H7 (cell line): ENCODE data around the gene DNAAF3. TPM values are rescaled to one million over a fixed set of nuclear protein-coding genes. Genes with fewer than 3 reads are reported as not detected.

Experiments used
- DNase-seq: peaks from one replicate; pipeline ENCODE4 v3.0.0; 2012
- H3K27me3 ChIP-seq: 2 replicates; pipeline ENCODE4 v1.6.0; 2011; ENCODE audit warnings: mild to moderate bottlenecking, low read length; ENCODE audit not compliant: control insufficient read depth, insufficient read depth
- H3K36me3 ChIP-seq: replicated peaks from 2 replicates; pipeline ENCODE4 v1.5.1; 2011; ENCODE audit warnings: low read length; ENCODE audit not compliant: control insufficient read depth, insufficient read depth
- H3K4me3 ChIP-seq: 2 replicates; pipeline ENCODE4 v1.5.1; 2011; ENCODE audit warnings: low read depth, mild to moderate bottlenecking, control low read depth, low read length, moderate library complexity; ENCODE audit not compliant: insufficient read depth
- total RNA-seq: library from RNA; depleted of rRNA; stranded (reverse); fragments of >200 nt; shearing (Covaris generic); gene quantifications from 2 replicates; pipeline ENCODE4 v1.2.3, GENCODE V29; 2014

The DNAAF3 gene
- total RNA-seq, 1 experiment from 2014 or later, result 2.2 TPM

DNA sequence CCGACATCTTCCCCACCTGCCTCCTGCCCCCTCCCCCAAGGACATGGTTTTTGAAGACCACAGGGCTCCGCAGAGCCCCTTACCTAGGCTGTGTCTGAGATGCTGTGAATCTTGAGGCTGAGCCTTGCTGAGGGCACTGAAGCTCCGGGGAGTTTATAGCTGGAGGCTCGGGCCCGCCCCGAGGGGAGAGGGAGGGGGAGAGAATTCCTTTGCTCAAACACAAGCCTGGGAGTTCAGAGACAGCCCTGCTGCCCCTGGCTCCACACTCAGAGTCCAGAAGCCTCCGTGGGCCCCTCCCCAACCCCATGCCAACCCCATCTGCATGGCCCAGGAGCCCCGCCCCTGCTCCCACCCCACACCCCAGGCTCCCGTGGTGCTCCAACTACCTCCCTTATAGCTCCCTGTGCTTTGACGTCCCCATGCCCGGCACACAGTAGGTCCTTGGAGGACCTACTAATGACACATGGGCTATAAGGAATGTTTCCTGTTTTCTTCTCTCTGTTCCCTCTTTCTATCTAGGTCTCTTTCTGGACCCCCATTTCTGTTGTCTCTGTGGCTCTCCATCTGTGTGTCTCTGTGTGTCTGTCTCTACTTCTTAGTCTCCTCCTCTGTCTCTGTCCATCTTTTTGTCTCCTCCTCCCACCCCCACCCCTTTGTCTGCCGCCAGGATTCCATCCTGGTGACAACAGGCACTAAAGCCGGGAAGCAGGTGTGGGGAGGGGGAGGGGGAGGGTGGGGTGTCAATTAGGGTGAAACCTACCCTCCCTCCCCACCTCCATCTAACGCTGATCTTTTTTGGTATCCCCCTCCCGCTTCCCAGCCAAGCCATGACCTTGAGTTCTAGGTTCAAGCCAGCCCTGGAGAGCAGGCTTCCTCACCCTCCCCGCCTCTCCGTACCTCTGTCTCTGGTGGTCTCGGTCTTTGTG, 17.1 kb downstream of the DNAAF3 start, which contains the start of gene TNNT1:
TNNT1 (minus strand) TSS at position 129 of the 926 bp plus-strand sequence. CDS start 2,049 bp downstream, outside the sequence.
- peak; percentile 87 for DNase-seq
- Histone ChIP-seq H3K4me3 (peak within 1 kb of the TSS; percentile 10; the same call in 1 of the 2 replicates), H3K36me3 (peaks cover 1% of the 10 kb centered on the region)

DNA sequence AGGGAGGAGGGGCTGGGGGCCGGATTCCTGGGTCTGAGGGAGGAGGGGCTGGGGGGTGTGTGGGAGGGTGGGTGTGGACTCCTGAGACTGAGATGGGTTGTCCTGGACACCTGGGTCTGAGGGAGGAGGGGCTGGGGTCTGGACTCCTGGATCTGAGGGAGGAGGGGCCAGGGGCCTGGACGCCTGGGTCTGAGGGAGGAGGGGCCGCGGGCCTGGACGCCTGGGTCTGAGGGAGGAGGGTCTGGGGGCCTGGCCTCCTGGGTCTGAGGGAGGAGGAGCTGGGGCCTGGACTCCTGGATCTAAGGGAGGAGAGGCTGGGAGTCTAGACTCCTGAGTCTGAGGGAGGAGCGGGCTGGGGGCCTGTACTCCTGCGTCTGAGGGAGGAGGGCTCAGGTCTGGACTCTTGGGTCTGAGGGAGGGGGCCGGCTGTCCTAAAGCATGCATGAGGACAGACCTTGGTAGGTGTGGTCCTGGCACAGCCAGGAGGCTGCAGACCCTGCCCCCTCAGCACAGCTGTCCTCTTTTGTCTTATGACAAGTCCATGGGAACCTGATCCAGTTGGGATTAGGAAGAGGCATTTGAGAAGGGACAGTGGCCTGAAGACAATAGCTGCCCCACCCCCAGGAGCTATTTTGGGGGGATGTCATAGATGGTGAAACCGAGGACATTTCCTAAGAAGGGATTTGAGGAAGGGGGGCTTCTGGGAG, 18.7 kb downstream of the DNAAF3 start:
- peak; percentile 73 for DNase-seq
- Histone ChIP-seq H3K4me3 (no peak overlapping the region), H3K27me3 (peaks cover 19% of the 10 kb centered on the region; the same call in 1 of the 2 replicates), H3K36me3 (peaks cover 1% of the 10 kb centered on the region)

More for the DNA sequence above, 17.1 kb downstream of the DNAAF3 start, which contains the start of gene TNNT1:
- peaks cover 13% of the 10 kb centered on the region; the same call in 1 of the 2 replicates for H3K27me3 ChIP-seq

DNA sequence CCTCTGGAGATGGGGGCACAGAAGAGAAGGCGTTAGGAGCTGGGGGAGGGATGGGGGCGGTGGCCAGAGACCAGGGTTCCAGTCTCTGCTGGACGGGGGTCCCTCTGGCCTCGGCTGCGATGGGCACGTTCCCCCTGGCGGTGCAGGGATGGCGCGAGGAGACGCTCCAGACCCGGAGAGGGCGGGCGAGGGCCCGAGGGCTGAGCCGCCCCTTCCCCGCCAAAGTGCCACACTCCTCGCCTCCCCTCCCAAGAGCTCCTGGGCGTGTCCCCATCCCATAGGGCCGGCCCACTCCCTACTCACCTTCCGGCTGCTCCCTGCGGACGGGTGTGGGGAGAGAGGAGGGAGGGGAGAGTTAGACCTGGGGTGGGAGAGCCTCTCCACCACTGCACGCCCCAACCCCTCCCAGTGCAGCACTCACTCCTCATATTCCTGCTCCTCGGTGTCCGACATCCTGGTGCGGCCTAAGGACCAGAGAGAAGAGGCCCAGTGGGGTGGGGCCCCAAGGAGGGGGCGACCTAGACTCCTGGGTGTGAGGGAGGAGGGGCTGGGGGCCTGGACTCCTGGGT, 19.6 kb downstream of the DNAAF3 start:
- Histone ChIP-seq H3K36me3 (no peaks in the 10 kb centered on the region; the same call in 1 of the 2 replicates), H3K27me3 (peaks cover 21% of the 10 kb centered on the region; the same call in 1 of the 2 replicates), H3K4me3 (peak overlapping the region; percentile 67)
- DNase-seq, result peak; percentile 98

DNA sequence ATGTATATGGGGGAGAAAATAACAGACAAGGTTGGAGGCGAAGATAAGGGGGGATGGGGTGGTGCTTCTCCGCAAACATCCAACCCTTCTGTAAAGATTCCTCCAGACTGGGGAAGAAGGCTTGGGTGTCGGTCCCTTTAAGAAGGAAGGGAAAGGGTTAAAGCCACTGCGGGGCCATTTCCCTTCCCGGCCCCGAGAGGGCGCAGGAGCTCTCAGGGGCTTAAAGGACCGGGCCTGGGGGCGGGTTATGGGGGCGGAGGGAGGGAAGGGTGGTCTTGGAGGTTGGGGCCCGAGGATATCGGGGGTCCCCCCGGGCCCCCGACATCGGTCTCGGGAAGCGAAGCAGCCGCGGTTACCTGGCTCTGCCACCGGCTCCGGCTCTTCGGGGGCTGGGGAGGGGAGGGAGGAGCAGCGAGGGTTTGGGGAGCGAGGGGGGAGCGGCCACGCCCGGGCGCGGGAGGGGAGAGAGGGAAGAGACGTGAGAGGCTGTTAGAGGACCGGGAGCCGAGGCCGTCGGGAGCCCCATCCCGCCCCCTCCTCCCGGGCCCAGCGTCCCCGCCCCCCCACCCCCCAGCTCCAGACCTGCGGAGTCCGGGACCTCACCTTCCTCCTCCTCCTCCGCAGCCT, 20.2 kb downstream of the DNAAF3 start:
- Histone ChIP-seq H3K27me3 (peaks cover 24% of the 10 kb centered on the region; the same call in 1 of the 2 replicates), H3K4me3 (peak overlapping the region; percentile 67), H3K36me3 (no peaks in the 10 kb centered on the region)
- DNase-seq, result peak; percentile 96

DNA sequence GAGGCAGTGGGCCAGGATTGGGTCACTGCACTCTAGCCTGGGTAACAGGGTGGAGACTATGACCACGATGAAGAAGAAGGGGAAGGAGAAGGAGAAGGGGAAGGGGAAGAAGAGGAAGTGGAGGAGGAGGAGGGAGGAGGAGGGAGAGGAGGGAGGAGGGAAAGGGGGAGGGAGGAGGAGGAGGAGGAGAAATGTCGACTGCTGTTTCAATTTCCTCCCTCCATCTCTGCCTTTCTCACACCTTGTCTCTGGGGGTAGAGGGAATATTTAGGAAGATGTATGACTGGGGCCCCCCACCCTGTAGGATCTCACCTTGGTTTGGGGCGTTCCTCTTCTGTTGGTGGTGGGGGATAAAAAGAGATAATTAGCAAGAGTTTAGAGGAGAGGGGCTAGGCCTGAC, 21.2 kb downstream of the DNAAF3 start:
- DNase-seq, result no peak
- H3K27me3 ChIP-seq, result peaks cover 24% of the 10 kb centered on the region; the same call in 1 of the 2 replicates
- H3K4me3 ChIP-seq, result no peak overlapping the region

DNA sequence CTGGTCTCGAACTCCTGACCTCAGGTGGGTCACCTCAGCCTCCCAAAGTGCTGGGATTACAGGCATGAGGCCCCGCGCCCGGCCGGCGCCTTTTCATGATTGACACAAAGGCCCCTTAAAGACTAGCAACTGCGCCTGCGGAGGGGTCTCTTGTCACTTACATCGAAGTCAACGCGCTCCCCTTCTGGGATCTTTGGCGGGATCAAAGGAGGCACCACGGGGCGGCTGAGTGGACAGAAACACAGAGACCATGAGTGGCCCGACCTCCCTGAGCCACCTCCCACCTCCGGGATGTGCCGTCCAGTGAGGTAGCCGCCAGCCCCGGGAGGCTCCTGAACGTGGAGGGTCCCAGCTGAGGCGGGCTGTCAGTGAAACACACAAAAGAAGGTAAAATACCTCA, 24.7 kb downstream of the DNAAF3 start:
- Histone ChIP-seq H3K27me3 (peaks cover 15% of the 10 kb centered on the region; the same call in 1 of the 2 replicates), H3K4me3 (peak overlapping the region; percentile 20), H3K36me3 (peaks cover 1% of the 10 kb centered on the region)
- peak; percentile 65 for DNase-seq

More for the DNA sequence above, 21.2 kb downstream of the DNAAF3 start:
- H3K36me3 ChIP-seq, result no peaks in the 10 kb centered on the region

DNA sequence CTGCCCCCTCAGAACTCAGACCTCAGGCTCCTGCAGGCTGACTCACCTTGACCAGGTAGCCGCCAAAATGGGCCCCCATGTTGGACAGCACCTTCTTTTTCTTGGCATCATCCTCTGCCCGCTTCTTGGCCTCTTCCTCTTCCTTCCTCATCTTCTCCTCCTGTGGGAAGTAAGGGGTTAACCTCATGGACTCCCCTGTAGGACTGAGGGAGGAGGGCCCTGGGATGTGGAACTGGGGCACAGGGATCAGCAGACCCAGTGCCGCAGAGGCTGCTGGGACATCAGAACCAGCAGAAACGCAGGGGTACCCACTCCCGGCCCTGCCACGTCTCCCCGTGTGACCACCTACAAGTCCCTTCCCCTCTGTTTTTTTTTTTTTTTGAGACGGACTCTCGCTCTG, 28.5 kb downstream of the DNAAF3 start:
- Histone ChIP-seq H3K27me3 (peaks cover 5% of the 10 kb centered on the region; the same call in 1 of the 2 replicates), H3K36me3 (peaks cover 1% of the 10 kb centered on the region), H3K4me3 (no peak overlapping the region)
- DNase-seq, result peak; percentile 70

DNA sequence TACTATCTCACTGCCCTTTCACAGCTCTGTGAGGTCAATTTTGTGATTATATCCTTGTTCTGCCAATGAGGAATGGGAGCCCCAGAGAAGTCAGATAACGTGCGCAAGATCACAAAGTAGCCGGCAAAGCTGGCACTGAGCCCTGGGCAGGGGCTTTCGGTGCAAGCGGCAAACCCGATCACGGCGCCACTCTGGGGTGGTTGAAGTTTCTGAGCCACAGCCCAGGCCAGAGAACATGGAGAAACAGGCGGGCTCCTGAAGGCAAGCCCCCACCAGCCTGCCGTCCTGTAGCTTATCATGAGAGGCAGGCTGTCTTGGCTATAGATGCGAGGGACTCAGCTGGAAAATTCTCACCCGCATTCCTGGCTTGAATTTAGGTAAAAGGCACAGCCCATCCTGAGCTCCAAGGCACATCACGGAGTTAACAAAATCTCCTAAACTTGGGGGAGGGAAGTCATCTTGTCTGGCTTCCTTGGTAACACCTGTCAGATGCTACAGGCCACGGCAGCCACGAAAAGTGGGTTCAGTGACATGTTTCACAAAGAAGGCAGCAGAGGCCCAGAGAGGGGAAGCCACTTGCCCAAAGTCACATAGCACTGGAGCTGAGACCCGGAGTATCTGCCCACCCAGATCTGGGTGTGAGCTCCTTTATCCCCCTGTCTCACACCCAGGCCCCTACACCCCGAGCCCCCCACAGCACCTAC, 29.9 kb downstream of the DNAAF3 start:
- H3K27me3 ChIP-seq, result peaks cover under 1% of the 10 kb centered on the region; the same call in 1 of the 2 replicates
- peaks cover 1% of the 10 kb centered on the region for H3K36me3 ChIP-seq
- no peak for DNase-seq
- no peak overlapping the region for H3K4me3 ChIP-seq

DNA sequence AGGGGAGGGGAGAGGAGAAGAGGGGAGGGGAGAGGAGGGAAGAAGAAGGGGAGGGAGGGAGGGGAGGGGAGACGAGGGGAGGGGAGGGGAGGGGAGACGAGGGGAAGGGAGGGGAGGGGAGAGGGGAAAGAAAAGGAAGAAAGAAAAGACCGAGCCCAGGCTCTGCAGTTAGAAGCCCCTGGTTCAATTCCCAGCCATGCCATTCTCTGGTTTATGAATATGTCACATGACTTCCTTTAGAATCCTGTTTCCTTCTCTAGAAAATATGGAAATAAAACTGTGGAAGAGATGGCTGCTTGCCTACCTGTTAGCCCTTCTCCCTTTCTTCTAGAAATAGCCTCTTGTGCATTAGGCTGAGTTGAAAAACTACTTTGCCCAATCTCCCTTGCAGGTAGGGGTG, 31.7 kb downstream of the DNAAF3 start:
- Histone ChIP-seq H3K4me3 (no peak overlapping the region), H3K27me3 (no peaks in the 10 kb centered on the region), H3K36me3 (peaks cover 1% of the 10 kb centered on the region)
- no peak for DNase-seq

DNA sequence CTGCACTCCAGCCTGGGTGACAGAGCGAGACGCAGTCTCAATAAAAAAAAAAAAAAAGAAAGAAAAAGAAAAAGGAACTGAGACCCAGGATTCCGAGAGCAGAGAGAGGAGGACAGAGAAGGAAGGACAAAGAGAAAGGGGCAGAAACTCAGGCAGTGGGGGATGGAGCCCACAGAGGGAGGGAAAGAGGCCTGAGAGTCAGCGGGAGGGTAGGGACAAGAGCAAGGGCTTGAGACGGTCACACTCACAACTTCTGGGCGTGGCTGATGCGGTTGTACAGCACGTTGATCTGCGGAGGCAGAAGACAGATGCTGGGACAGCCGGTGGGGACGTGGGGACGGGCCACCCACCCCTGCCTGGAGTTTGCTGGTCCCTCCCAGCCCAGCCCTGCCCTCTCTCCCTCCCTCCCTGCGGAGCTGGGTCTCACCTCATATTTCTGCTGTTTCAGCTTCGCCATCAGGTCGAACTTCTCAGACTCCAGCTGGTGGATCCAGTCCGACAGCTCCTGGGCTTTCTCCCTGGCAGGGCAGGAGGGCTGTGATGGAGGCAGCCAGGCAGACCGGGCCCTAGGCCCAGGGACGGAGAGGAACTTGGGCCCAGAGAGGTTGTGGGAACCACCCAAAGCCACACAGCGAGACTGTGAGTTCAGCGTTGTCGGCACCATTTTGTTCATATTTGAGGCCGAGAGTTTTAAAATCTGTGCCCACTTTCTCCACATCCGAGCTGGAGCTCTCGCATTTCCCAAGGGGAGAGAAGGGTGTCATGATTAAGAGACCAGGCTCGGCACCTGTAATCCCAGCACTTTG, 32.6 kb downstream of the DNAAF3 start:
- H3K27me3 ChIP-seq, result no peaks in the 10 kb centered on the region
- peaks cover 1% of the 10 kb centered on the region for H3K36me3 ChIP-seq
- DNase-seq, result peak; percentile 47
- H3K4me3 ChIP-seq, result peak overlapping the region; percentile 17; the same call in 1 of the 2 replicates

DNA sequence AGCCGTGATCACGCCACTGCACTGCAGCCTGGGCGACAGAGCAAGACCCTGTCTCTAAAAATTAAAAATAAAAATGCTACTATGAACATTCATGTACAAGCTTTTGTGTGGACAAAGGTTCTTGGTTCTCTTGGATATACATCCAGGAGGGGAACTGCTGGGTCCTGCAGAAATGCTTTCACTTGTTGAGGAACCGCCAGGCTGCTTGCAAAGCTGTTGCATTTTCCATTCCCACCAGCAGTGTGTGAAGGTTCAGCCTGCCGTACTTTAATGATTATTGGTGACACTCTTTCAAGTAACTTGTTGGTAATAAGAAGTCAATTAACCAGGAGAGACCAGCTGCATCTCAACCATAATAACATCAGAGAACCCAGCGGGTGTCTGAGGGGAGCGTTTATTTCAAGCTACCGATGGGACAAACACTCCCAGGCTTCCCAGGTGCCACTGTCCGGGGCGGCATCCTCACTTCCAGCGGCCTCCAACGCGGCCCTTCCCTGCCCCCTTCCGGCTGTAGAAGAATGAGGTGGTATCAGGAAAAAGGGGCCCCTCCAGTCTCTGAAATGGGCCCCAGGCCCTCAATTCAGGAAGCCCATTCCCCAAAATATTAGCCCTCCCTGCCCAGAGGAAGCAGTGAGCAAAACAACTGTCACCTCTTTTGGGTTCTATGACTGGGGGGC, 33.8 kb downstream of the DNAAF3 start:
- H3K27me3 ChIP-seq, result no peaks in the 10 kb centered on the region
- peak; percentile 65 for DNase-seq
- no peaks in the 10 kb centered on the region; the same call in 1 of the 2 replicates for H3K36me3 ChIP-seq
- no peak overlapping the region for H3K4me3 ChIP-seq

DNA sequence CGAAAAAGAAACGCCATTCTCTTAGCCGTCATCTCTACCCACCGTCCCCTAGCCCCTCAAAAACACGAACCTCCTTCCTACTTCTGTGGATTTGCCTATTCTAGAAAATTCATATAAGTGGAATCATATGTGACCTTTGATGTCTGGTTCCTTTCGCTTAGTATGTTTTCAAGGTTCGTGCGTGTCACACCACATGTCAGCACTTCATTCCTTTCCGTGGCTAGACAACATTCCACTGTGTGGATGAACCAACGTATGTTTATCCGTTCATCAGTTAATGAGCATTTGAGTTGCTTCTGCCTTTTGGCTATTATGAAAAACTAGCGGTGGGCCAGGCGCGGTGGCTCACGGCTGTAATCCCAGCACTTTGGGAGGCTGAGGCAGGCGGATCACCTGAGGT, 35.0 kb downstream of the DNAAF3 start:
- no peaks in the 10 kb centered on the region for H3K27me3 ChIP-seq
- DNase-seq, result no peak
- H3K36me3 ChIP-seq, result no peaks in the 10 kb centered on the region; the same call in 1 of the 2 replicates
- H3K4me3 ChIP-seq, result no peak overlapping the region
